Measurements from ENCODE around the gene OPTC.

The OPTC gene

DNA sequence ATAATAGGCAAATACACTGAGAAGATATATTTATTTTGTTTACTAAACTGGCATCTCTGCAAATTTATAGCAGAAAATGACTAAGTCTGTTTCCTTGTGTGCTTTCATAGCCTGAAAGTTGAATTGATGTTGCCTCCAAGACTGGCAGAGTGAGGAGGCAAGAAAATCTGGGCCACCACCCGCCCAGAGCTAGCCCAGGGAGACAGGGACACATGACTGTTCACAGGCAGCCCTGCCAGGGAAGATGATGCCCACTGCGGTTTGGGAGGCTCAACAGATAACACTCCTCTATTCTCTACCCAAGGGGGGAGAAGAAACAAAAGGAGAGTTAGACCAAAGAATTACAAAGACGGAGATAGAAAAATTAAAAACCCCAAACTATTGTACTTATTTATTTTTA is 37.1 kb downstream of the OPTC start:
- in situ Hi-C loops (cut with MboI; ENCODE audit: low sequenced_read_pairs), result no loop called here

DNA sequence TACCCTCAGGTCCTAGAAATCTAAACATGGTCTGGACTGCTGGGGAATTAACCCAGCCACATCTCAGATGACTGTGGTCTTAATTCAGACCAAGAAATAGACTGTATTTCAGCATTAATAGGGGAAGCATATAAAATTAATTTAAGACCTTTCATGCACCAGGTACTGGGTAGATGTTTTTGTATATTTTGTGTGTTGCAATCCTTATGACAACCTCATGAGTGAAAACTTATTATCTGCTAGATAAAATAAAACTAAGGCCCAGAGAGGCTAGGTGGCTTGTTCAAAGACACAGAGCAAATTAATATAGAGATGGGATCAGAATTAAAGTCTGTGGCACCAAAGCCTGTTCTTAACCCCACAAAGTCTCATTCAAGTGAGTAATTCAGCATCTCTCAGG is 40.1 kb downstream of the OPTC start:
- in situ Hi-C loops (cut with MboI; ENCODE audit: low sequenced_read_pairs), result no loop called here

DNA sequence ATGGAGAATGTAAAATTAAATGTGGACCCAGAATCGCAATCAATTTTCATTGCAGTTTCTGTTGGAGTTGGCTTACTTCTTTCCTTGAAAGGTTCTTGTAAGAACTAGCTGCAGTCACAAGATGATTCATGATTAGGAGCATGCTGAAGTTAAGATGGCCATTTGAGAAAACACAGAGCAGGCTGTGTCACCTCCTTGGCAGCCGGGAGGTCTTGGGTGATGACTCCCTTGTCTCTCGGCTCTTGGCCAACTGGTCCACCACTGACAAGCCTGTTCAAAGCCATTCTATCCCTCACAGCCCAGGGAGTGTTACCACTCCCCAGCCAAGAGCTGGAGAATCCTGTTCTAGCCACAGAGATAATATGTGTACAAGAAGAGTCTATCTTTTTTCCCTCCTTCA is 40.6 kb downstream of the OPTC start:
- in situ Hi-C loops (cut with MboI; ENCODE audit: low sequenced_read_pairs), result no loop called here

DNA sequence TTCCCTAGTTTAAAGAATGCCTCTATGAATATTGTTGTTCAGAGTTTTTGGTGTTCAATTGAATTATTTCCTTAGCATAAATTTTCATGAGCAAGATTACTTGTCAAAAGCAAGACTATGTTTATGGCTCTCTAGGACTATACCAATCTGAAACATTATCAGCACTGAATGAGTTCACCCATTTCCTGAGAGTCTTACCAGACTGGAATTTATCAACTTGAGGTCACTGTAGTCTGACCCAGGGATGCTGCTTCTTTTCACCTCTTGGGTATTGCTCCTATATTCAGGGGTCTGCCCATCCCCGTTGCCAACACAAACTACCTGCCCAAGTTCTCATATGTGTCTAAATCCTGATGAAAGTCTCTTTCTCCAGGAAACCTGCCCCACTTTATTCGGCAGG is 42.6 kb downstream of the OPTC start:
- in situ Hi-C loops (cut with MboI; ENCODE audit: low sequenced_read_pairs), result no loop called here

DNA sequence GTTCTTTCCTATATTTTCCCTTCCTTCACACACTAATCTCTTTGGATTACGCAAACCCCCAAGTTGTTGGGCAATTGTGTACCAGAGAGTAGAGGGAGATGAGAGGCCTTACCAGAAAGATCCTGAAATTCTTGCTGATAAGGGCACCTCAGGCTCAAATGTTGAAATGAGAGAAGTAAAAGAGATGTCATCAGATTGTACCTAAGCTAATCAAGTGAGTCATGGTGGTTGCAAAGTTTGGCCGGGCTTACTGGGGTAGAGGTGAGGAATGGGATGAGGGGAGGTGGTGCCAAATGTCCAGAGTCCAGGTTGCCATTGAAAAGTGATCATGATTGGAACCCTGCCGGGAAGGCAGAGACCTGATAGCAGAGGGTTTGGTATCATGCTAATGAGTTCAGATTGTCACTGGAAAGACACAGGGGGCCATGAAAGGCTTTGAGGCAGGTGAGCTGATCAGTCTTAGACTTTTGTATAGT is 43.1 kb downstream of the OPTC start:
- in situ Hi-C loops (cut with MboI; ENCODE audit: low sequenced_read_pairs), result no loop called here

DNA sequence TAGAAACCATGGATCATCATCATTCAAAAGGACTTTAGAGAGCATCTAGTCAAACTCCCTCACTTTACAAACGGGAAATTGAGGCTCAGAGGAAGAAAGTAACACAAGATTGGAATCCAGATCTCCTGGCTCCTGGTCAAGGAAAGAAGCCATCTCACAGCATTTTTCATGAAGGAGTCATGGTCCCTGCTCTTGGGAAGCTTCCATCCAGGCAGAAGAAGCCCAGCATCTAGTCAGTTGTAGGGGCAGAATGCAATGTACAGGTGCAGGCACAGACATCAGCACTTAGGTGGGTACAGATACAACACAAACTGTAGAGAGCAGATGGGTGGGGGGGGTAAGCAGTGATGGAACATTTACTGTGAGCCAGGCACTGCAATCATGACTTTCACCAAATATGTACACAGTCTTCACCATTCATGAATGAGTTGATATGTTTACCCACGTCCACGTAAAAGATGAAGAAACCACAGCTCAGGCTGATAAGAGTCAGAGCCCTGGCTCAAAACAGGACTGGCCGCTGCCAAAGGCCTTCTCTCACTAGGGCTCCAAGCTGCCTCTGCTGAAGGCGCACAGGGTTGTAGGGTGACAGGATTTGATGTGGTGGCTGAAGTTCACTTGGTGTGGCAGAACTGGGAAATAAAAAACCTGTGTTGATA is 44.0 kb downstream of the OPTC start:
- in situ Hi-C loops (cut with MboI; ENCODE audit: low sequenced_read_pairs), result no loop called here

DNA sequence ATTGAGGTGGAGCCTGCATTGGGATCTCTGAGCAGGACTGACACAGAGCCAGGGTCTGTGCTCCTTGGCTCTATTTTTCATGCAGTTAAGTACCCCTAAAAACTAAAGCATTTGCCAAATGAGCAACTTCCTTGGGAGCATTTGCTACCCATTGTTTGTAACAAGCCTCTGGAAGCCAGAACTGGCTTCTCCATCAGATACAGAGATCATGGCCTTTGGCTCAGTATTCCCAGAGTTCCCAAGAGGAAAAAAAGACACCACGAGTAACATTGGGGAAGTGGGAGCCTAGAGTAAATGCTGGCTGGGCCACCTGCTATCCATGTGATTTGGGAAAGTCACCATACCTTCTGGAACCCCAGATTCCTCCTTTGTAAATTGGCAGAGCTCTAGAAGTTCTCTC is 44.8 kb downstream of the OPTC start:
- in situ Hi-C loops (cut with MboI; ENCODE audit: low sequenced_read_pairs), result no loop called here

DNA sequence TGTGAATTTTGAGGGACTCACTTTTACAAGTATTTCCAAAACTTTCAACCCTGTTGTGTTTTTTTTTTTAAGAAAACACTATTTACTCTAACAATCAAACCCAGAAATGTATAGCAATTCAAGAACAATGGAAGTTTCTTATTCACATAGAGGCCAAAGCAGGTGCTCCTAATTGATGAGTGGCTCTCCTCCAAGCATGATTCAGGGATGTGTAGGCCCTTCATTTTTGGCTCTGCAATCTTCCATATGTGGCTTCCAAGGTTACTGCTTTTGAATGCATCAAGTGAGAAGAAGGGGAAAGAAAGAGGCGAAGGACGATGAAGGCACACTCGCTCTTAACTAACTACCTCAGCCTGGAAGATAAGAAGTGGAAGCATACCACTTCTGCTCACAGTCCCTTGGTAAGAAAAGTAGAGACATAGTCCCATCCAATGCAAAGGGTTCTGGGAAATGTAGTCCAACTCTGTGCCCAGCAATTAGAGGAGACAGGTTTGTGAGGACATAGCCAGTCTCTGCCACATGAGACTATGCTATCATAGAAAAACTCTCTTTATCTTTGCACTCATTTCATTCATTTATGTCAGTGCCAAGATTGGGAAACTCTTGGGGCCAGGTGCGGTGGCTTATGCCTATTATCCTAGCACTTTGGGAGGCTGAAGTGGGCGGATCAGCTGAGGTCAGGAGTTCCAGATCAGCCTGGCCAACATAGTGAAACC is 46.0 kb downstream of the OPTC start:
- in situ Hi-C loops (cut with MboI; ENCODE audit: low sequenced_read_pairs), result no loop called here

DNA sequence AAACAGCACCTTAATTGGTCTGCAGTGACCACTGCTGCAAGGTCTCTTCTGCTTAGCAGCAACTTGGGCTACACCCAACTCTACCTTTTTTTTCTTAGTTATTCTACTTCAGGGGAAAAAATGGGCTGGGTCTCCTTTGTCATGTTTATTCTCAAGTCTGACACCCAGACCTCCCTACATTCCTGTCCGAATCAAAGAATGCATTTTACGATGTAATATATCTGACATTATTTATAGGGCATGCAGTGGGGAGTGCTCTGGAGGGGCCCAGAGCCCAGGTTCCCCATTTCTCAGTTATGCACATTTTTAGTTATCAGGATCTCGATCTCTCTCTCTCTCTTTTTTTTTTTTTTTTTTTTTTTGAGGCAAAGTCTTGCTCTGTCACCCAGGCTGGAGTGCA is 50.5 kb downstream of the OPTC start:
- in situ Hi-C loops (cut with MboI; ENCODE audit: low sequenced_read_pairs), result no loop called here

DNA sequence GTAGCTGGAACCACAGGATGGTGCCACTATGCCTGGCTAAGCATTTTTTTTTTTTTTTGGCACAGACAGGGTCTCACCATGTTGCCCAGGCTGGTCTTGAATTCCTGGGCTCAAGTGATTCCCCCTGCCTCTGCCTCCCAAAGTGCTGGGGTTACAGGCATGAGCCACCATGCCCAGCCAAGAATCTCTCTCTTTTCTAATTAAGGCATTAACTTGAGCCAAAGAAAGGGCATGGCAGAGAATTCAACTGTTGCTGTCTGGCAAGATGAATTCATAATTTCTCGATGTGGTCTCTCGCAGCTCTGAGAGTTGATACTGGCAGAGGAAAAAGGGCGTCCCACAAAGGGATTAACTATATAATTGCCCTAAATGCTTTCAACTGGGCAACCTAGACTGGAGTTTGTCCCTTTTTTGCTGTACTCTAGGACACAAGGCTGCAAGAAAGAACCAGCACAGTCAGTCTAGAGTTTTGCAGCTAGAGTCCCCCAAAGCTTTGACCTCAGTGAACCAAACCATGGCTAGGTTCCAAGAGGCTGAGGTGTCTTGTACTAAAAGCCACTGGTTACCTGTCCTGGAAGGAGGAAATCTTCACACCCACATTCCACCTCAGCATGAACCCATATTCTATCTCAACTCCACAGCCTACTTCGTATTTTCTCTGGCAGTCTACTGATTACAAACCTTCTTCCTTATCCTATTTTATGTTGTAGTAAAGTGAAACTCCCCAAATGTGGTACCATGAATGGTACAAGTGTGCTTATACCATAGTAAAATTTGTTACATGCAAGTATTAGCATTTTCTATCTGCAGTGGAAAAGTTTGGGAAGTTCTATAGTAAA is 51.2 kb downstream of the OPTC start:
- in situ Hi-C loops (cut with MboI; ENCODE audit: low sequenced_read_pairs), result no loop called here

DNA sequence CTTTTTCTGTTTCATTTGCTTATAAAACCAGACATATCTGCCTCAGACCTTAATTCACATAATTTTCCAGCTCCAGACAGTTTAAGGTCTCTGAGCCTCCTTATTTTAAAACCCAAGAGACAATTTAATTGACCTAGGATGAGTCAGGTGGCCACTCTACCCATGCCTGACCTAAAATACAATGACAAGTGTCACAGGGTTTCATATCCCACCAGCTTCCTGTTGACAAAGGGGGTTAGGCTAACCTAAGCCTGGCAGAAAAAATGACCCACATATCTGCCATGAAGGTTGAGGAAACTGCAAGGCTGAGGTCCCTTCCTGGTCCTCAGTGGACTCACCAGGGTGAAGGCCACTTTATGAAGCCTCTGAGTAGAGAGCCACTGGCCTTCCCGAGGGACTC is 52.3 kb downstream of the OPTC start:
- in situ Hi-C loops (cut with MboI; ENCODE audit: low sequenced_read_pairs), result no loop called here

DNA sequence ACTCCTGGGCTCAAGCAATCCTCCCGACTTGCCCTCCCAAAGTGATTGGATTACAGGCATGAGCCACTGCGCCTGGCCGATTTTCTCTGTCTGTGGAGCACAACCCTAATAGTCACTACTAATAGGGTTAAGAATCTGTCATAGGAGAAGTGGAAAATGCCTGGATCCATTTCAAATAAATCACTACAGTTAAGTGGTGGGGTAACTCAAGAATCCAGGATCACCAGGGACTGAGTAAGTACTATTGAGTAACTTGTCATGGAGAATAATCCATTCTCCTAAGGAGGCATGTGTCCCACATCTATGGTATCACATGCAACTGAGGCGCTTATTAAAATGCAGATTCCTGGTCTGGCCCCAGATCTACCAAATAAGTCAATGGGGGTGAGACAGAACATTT is 53.2 kb downstream of the OPTC start:
- in situ Hi-C loops (cut with MboI; ENCODE audit: low sequenced_read_pairs), result no loop called here

DNA sequence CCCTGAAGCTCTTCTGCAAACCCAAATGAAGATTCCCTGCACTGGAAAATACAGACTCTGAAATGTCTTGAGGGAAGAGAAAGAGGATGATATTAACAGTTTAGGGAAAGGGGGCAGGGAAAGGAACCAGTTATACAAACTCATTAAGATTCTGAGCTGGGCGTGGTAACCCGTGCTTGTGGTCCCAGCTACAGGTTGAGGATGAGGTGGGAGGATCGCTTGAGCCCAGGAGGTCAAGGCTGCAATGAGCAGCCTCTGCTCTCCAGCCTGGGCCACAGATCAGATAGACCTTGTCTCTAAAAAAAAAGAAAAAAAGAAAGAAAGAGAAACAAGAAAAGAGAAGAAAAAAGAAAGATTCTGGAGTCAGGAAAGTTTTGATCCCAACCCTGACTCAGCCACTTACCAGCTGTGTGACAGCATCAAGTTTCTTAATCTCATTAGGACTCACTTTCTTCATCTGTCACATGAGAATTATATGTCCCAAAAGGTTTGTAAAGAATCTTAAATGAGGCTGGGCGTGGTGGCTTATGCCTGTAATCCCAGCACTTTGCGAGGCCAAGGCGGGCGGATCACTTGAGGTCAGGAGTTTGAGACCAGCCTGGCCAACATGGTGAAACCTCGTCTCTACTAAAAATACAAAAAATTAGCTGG is 53.9 kb downstream of the OPTC start:
- in situ Hi-C loops (cut with MboI; ENCODE audit: low sequenced_read_pairs), result no loop called here

DNA sequence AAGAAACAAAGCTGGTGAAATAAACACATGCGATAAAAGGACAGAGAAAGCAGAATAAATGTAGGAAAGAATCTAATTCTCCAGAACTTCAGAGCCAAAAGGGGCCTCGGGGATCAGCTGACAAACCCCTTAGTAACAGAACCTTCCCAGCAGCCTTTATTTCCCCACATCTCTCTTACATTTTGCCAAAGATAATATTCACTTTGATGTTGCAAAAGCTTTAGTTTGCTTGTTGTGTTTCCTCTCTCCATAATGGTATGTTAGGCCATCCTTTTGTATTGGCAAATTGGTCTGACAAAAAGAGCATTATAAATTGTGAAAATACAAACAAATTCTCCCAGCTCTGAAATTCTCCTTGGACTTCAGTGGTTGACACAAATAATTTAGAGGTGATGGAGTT is 54.9 kb downstream of the OPTC start:
- in situ Hi-C loops (cut with MboI; ENCODE audit: low sequenced_read_pairs), result no loop called here

DNA sequence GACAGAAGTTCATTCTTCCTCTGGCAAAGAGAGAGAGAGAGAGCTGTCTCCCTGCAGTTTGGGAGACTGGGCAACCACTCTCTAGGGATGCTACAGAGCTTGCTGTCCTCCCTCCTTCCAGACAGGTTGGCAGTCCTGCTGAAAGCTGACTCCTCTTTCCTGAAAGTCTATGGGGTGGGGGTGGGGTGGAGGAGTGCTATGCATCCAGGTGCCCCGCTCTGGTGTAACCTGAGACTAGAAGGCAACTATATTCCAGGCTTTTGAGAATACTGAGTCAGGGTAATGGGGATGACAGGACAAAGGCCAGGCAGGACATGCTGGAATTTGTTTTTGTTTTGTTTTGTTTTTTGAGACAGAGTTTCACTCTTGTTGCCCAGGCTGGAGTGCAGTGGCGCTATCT is 55.4 kb downstream of the OPTC start:
- in situ Hi-C loops (cut with MboI; ENCODE audit: low sequenced_read_pairs), result no loop called here

DNA sequence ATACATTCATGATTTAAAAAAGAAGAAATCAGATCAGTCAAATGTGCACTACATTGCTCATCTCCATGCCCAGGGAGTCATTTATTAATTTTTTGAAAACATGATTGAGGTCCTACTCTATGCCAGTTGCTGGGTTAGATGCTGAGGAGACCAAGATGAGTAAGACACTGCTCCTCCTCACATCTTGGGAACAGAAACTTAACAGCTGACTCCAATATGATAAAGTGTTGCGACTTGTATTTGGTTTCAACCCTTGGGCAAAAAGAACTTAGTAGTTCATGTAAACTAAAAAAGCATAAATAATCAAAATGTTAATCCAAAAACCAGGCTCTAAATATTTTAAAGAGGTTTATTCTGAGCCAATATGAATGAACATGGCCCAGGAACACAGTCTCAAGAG is 56.9 kb downstream of the OPTC start:
- in situ Hi-C loops (cut with MboI; ENCODE audit: low sequenced_read_pairs), result no loop called here

DNA sequence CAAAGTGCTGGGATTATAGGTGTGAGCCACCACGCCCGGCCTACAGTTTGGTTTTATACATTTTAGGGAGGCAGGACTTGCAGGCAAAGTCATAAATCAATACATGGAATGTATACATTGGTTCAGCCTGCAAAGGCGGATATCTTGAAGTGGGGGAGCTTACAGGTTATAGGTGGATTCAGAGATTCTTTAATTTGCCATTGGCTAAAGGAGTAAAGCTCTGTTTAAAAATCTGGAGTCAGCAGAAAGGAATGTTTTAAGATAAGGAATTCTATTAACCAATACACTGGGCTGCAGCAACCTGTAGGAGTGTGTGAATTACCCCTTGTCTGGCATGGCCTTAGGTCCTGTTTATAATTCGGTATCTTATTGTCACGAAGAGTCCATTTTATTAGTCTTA is 57.6 kb downstream of the OPTC start:
- in situ Hi-C loops (cut with MboI; ENCODE audit: low sequenced_read_pairs), result no loop called here

DNA sequence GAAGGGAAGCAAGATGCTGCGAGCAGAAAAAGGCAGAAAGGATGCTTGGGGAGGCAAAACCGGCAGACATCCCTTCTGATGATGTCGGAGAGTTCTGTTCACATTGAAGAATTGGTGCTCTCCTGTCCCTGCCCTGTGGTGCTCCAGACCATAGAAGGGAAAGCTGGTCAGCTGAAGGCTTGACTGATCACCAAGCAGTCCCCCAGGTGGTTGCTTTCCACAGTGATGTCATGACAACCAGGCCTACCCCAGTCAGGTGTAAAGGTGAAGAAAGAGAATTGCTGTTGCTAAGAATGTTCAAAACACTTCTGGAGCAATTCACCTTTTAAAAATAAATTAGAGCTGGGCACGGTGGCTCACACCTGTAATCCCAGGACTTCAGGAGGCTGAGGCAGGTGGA is 59.5 kb downstream of the OPTC start:
- in situ Hi-C loops (cut with MboI; ENCODE audit: low sequenced_read_pairs), result no loop called here

DNA sequence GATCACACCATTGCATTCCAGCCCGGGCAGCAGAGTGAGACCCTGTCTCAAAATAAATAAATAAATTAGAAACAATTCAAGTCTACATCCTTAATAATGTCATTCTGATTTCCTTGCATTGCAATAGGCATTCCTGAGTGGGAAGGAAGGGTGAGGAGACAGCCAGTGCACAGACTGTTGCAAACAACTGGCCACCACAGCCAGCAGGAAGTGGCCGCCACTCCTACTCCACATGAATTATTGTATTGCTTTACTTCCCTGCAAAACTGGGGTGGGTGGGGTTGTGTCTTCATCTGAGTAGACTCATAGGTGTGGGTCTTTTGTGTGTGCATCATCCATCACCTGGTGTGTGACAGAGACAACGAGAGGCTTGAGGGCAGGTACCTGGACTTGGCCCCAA is 60.1 kb downstream of the OPTC start:
- in situ Hi-C loops (cut with MboI; ENCODE audit: low sequenced_read_pairs), result no loop called here

DNA sequence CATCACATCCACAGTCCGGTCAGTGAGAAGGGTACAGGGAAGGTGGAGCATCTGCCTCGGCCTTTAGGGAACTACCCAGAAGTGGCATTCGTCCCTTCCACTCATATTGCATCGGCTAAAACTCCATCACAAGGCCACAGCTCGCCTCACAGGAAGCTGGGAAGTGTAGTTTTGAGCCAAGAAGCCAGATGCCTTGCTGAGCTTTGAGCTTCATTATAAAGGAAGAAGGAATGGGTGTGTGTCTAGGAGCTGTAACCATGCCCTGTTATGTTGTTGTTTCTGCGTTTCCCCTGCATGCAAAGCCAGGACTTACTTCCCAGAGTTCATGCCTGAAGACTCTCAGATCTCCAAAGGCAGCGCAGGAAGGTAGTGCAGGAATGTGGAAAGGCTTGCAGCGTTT is 61.1 kb downstream of the OPTC start:
- in situ Hi-C loops (cut with MboI; ENCODE audit: low sequenced_read_pairs), result no loop called here

DNA sequence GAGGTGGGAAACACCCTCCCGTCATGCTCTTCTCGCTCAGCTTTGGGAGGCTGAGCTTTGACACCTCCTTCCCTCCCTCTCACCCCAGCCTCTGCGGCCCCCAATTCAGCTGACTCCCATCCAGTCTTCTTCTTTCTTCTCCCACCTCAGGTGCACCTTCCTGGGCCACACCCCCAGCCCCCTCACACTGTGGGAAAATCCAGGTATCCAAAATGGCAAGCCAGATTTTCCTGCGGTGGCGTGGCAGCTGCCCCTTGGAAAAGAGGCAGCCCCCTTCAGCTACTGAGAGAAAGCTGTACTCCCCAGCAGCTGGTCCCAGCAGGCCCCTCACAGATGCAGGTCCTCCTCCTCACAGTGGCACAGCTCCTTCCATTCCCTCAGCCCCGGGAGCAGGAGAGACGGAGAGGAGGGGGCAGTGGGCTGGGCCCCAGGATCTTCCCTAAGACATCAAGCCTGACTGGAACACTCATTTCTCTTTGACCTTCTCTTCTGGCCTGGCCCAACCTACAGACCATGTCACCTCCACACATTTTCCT is 61.6 kb downstream of the OPTC start:
- in situ Hi-C loops (cut with MboI; ENCODE audit: low sequenced_read_pairs), result no loop called here
